Activated naive CD8-positive, alpha-beta T cell treated with anti-CD3 and anti-CD28 coated beads, Interleukin-2, amount 50 U/mL, for 24 hours (primary cell): ENCODE data around the gene EIF2S2.
A peak's percentile ranks its signal among the peaks of the same experiment; 100 is the strongest.

ENCODE experiments used
- ATAC-seq: fragments of 150-1000 bp; cut with Tn5 transposase; one replicate; pipeline ENCODE4 v1.10.0; 2021
- DNase-seq: peaks from one replicate; pipeline ENCODE4 v3.0.0; 2021
- H3K27ac Mint-ChIP-seq: one replicate; pipeline ENCODE4 v1.8.0; 2021; ENCODE audit warnings: mild to moderate bottlenecking, mixed read lengths
- H3K27me3 Mint-ChIP-seq: one replicate; pipeline ENCODE4 v1.8.0; 2021; ENCODE audit warnings: mixed read lengths
- H3K36me3 Mint-ChIP-seq: one replicate; pipeline ENCODE4 v1.8.0; 2021; ENCODE audit warnings: low read depth, mixed read lengths
- H3K4me1 Mint-ChIP-seq: one replicate; pipeline ENCODE4 v1.8.0; 2021; ENCODE audit warnings: mixed read lengths
- H3K4me3 Mint-ChIP-seq: one replicate; pipeline ENCODE4 v1.8.0; 2021; ENCODE audit warnings: mild to moderate bottlenecking, moderate library complexity, mixed read lengths
- H3K9me3 Mint-ChIP-seq: one replicate; pipeline ENCODE4 v1.8.0; 2021; ENCODE audit warnings: mixed read lengths

The EIF2S2 gene

GRCh38 chr20:34047917-34048316, 64.1 kb downstream of the EIF2S2 start:
- Mint-ChIP-seq H3K4me3 (no peak overlapping the region), H3K27ac (no peak overlapping the region), H3K36me3 (peaks cover 9% of the 10 kb centered on the region), H3K27me3 (no peaks in the 10 kb centered on the region), H3K9me3 (no peaks in the 10 kb centered on the region), H3K4me1 (peaks cover 54% of the 10 kb centered on the region)
- DNase-seq (no peak), ATAC-seq (no peak)

- Mint-ChIP-seq H3K4me1 (peaks cover 54% of the 10 kb centered on the region), H3K9me3 (no peaks in the 10 kb centered on the region), H3K4me3 (no peak overlapping the region), H3K36me3 (peaks cover 7% of the 10 kb centered on the region), H3K27me3 (no peaks in the 10 kb centered on the region), H3K27ac (no peak overlapping the region)
- no peak for DNase-seq
- no peak for ATAC-seq
These were observed 64.9 kb downstream of the EIF2S2 start for GRCh38 chr20:34047010-34047687.

- H3K9me3 Mint-ChIP-seq: no peaks in the 10 kb centered on the region
- DNase-seq: no peak
- H3K27me3 Mint-ChIP-seq: no peaks in the 10 kb centered on the region
- peaks cover 62% of the 10 kb centered on the region for H3K4me1 Mint-ChIP-seq
- peaks cover 7% of the 10 kb centered on the region for H3K36me3 Mint-ChIP-seq
- H3K27ac Mint-ChIP-seq: no peak overlapping the region
- H3K4me3 Mint-ChIP-seq: no peak overlapping the region
- ATAC-seq: no peak
These were observed 65.9 kb downstream of the EIF2S2 start for GRCh38 chr20:34045930-34046725.

- peaks cover 7% of the 10 kb centered on the region for H3K36me3 Mint-ChIP-seq
- no peaks in the 10 kb centered on the region for H3K9me3 Mint-ChIP-seq
- DNase-seq (no peak), ATAC-seq (no peak)
- H3K4me3 Mint-ChIP-seq: no peak overlapping the region
- peak overlapping the region; percentile 56 for H3K27ac Mint-ChIP-seq
- H3K27me3 Mint-ChIP-seq: no peaks in the 10 kb centered on the region
- H3K4me1 Mint-ChIP-seq: peaks cover 66% of the 10 kb centered on the region
These were observed 66.7 kb downstream of the EIF2S2 start for GRCh38 chr20:34045294-34045693.

- ATAC-seq (no peak), DNase-seq (no peak)
- Mint-ChIP-seq H3K27ac (no peak overlapping the region), H3K36me3 (peaks cover 5% of the 10 kb centered on the region), H3K4me3 (no peak overlapping the region), H3K4me1 (peaks cover 66% of the 10 kb centered on the region), H3K9me3 (no peaks in the 10 kb centered on the region), H3K27me3 (no peaks in the 10 kb centered on the region)
These were observed 69.0 kb downstream of the EIF2S2 start for GRCh38 chr20:34043025-34043424.

- Mint-ChIP-seq H3K27me3 (no peaks in the 10 kb centered on the region), H3K9me3 (no peaks in the 10 kb centered on the region), H3K4me1 (peaks cover 68% of the 10 kb centered on the region), H3K4me3 (no peak overlapping the region), H3K36me3 (peaks cover 5% of the 10 kb centered on the region), H3K27ac (no peak overlapping the region)
- no peak for DNase-seq
- ATAC-seq: no peak
These were observed 69.8 kb downstream of the EIF2S2 start for GRCh38 chr20:34042262-34042661.

GRCh38 chr20:34041226-34041625, 70.8 kb downstream of the EIF2S2 start:
- Mint-ChIP-seq H3K27ac (no peak overlapping the region), H3K27me3 (no peaks in the 10 kb centered on the region), H3K4me1 (peaks cover 75% of the 10 kb centered on the region), H3K4me3 (no peak overlapping the region), H3K9me3 (no peaks in the 10 kb centered on the region), H3K36me3 (peaks cover 5% of the 10 kb centered on the region)
- DNase-seq: no peak
- no peak for ATAC-seq

GRCh38 chr20:34040300-34040995, 71.6 kb downstream of the EIF2S2 start:
- Mint-ChIP-seq H3K27ac (no peak overlapping the region), H3K4me3 (no peak overlapping the region), H3K4me1 (peaks cover 79% of the 10 kb centered on the region), H3K9me3 (no peaks in the 10 kb centered on the region), H3K27me3 (no peaks in the 10 kb centered on the region), H3K36me3 (peaks cover 5% of the 10 kb centered on the region)
- ATAC-seq (no peak), DNase-seq (no peak)
